K562 (cell line): ENCODE data around the gene EFHC1. TPM values are rescaled to one million over a fixed set of nuclear protein-coding genes. Genes with fewer than 3 reads are reported as not detected.

ENCODE experiments used
- ATAC-seq: fragments of 200-7000 bp; cut with Tn5 transposase; 3 replicates; pipeline ENCODE4 v1.9.1; 2020; ENCODE audit warnings: moderate library complexity
- BruUV-seq: library from RNA; stranded (reverse); fragments of 400-500 nt; replicated peaks from 2 replicates; lab custom pipeline; 2021; lab: Mats Ljungman, UMichigan
- CTCF ChIA-PET: fragments of 300-600 bp; formaldehyde crosslinking; extraction: SDS; loops from one replicate; lab custom pipeline; 2021; ENCODE audit warnings: low intra/inter-chr PET ratio; lab: Yijun Ruan, JAX
- POLR2A ChIA-PET: fragments of 300-600, 350-650 bp; sonication (Branson Sonifier 250); formaldehyde crosslinking; extraction: SDS; loops from one replicate; lab custom pipeline; 2021; ENCODE audit warnings: antibody characterized with exemption, inconsistent platforms; lab: Yijun Ruan, JAX
- DNase-seq, 4 experiments: peaks; one replicate each; pipeline versions ENCODE4 v3.0.0 to v3.0.0-alpha.2; 2011 to 2018; ENCODE audit warnings: low spot score in 3 of 4, mixed read lengths in 3 of 4; ENCODE audit errors: extremely low read depth in 1 of 4
- FAIRE-seq: peaks from 2 replicates; lab custom pipeline; 2011; peaks lifted over from hg19 to GRCh38; lab: Jason Lieb, UNC
- H2AFZ ChIP-seq: 2 replicates; pipeline ENCODE4 v1.6.0; 2011; ENCODE audit warnings: low read depth, low read length, control low read depth, inconsistent platforms
- H3K27ac ChIP-seq: fragments of 200-600 bp; 3 replicates; pipeline ENCODE4 v1.8.0; 2011; ENCODE audit warnings: low read depth, mild to moderate bottlenecking, control low read depth, inconsistent platforms, low read length, moderate library complexity, mixed read lengths; ENCODE audit errors: extremely low read depth
- H3K27me3 ChIP-seq, 2 experiments: fragments of 300-600 bp in 1 of 2; 2 replicates in 1 of 2; 3 replicates in 1 of 2; pipeline versions ENCODE4 v1.6.0 to v1.8.0; 2011; ENCODE audit warnings: inconsistent platforms in 2 of 2, low read length in 2 of 2, mild to moderate bottlenecking in 1 of 2, mixed read lengths in 1 of 2, moderate library complexity in 1 of 2; ENCODE audit not compliant: control insufficient read depth in 2 of 2, insufficient read depth in 2 of 2
- H3K36me3 ChIP-seq: fragments of 300-600 bp; 3 replicates; pipeline ENCODE4 v1.8.0; 2011; ENCODE audit warnings: mild to moderate bottlenecking, low read length, inconsistent platforms; ENCODE audit not compliant: control insufficient read depth, insufficient read depth
- H3K4me1 ChIP-seq, 2 experiments: fragments of 200-600 bp in 1 of 2; replicated peaks in 1 of 2; 2 replicates in 1 of 2; 3 replicates in 1 of 2; pipeline versions ENCODE4 v1.5.1 to v1.8.0; 2011; ENCODE audit warnings: inconsistent platforms in 2 of 2, low read length in 2 of 2, mild to moderate bottlenecking in 1 of 2, mixed read lengths in 1 of 2, moderate library complexity in 1 of 2; ENCODE audit not compliant: control insufficient read depth in 2 of 2, insufficient read depth in 2 of 2
- H3K4me2 ChIP-seq: 2 replicates; pipeline ENCODE4 v1.6.1; 2011; ENCODE audit warnings: low read length, control low read depth, inconsistent platforms, mixed read lengths; ENCODE audit not compliant: insufficient read depth
- H3K4me3 ChIP-seq: fragments of 200-600 bp; sonication (generic), shearing (Covaris generic); 2 replicates; pipeline ENCODE4 v1.5.1; 2016; ENCODE audit warnings: control low read depth, inconsistent platforms
- H3K79me2 ChIP-seq: fragments of 200-600 bp; 3 replicates; pipeline ENCODE4 v1.8.0; 2011; ENCODE audit warnings: low read length, inconsistent platforms; ENCODE audit not compliant: control insufficient read depth, insufficient read depth
- H3K9ac ChIP-seq, 2 experiments: 2 replicates each; pipeline versions ENCODE4 v1.6.0 to v1.6.1; 2011; ENCODE audit warnings: low read depth in 2 of 2, low read length in 2 of 2, control low read depth in 1 of 2, inconsistent platforms in 1 of 2, mild to moderate bottlenecking in 1 of 2, mixed read lengths in 1 of 2; ENCODE audit not compliant: insufficient read depth in 1 of 2
- H3K9me1 ChIP-seq: one replicate; pipeline ENCODE4 v1.6.0; 2011; ENCODE audit warnings: inconsistent platforms, mild to moderate bottlenecking, low read length, moderate library complexity; ENCODE audit not compliant: control insufficient read depth, insufficient read depth
- H3K9me3 ChIP-seq: replicated peaks from 2 replicates; pipeline ENCODE4 v1.5.1; 2011; ENCODE audit warnings: low read depth, low read length, inconsistent platforms; ENCODE audit not compliant: control insufficient read depth, insufficient read depth
- H4K20me1 ChIP-seq: replicated peaks from 2 replicates; pipeline ENCODE4 v1.6.1; 2011; ENCODE audit warnings: low read length, inconsistent platforms, mixed read lengths; ENCODE audit not compliant: control insufficient read depth, insufficient read depth
- BCOR ChIP-seq: fragments of 450-650 bp; IDR thresholded peaks from 2 replicates; pipeline ENCODE4 v1.6.1; 2016
- CCNT2 ChIP-seq: IDR thresholded peaks from 2 replicates; pipeline ENCODE4 v1.6.1; 2011; ENCODE audit warnings: borderline replicate concordance, low read depth, mild to moderate bottlenecking, moderate library complexity, mixed read lengths, low read length; ENCODE audit not compliant: insufficient read length; ENCODE audit errors: extremely low read depth
- CHD2 ChIP-seq: IDR thresholded peaks from 2 replicates; pipeline ENCODE4 v1.6.1; 2011; ENCODE audit warnings: low read depth, low read length
- CREM ChIP-seq: IDR thresholded peaks from 2 replicates; pipeline ENCODE4 v1.6.1; 2014; ENCODE audit warnings: antibody characterized with exemption, low read depth
- EGR1 ChIP-seq: fragments of 450-650 bp; conservative IDR thresholded peaks from 2 replicates; pipeline ENCODE4 v1.6.1; 2017; ENCODE audit warnings: mild to moderate bottlenecking
- FOXJ3 ChIP-seq: sonication (generic); formaldehyde crosslinking; IDR thresholded peaks from 2 replicates; pipeline ENCODE4 v1.4.0; 2020; ENCODE audit warnings: mild to moderate bottlenecking, missing genetic modification reagents
- ID3 ChIP-seq, 2 experiments: fragments of 250-450 bp in 1 of 2; fragments of 450-650 bp in 1 of 2; sonication (Bioruptor Pico) in 1 of 2; IDR thresholded peaks; 2 replicates each; pipeline versions ENCODE4 v1.6.1 to v1.8.0; 2016 to 2021; ENCODE audit warnings: mild to moderate bottlenecking in 2 of 2, moderate library complexity in 2 of 2, missing compliant biosample characterization in 1 of 2, missing genetic modification characterization in 1 of 2
- JUND ChIP-seq, 2 experiments: IDR thresholded peaks; 2 replicates in 1 of 2; 3 replicates in 1 of 2; pipeline ENCODE4 v1.6.1; 2011; ENCODE audit warnings: borderline replicate concordance in 2 of 2, low read depth in 2 of 2, low read length in 2 of 2, improper control_type of control experiment in 1 of 2, missing biosample characterization in 1 of 2, missing genetic modification characterization in 1 of 2, missing genetic modification reagents in 1 of 2
- MAFK ChIP-seq: IDR thresholded peaks from 2 replicates; pipeline ENCODE4 v1.6.1; 2011; ENCODE audit warnings: low read length, improper control_type of control experiment
- POLR2AphosphoS5 ChIP-seq: IDR thresholded peaks from 2 replicates; pipeline ENCODE4 v1.6.1; 2011; ENCODE audit warnings: mild to moderate bottlenecking, low read depth, low read length, moderate library complexity; ENCODE audit not compliant: control insufficient read depth, insufficient read depth
- RBM15 ChIP-seq: fragments of 200-400 bp; formaldehyde crosslinking; IDR thresholded peaks from 2 replicates; pipeline ENCODE4 v1.6.1; 2018; ENCODE audit warnings: mild to moderate bottlenecking, low read length, moderate library complexity; ENCODE audit not compliant: insufficient read depth
- SIRT6 ChIP-seq: IDR thresholded peaks from one replicate; pipeline ENCODE4 v1.6.1; 2012; ENCODE audit warnings: low read depth, mild to moderate bottlenecking, control low read depth, inconsistent platforms, low read length, moderate library complexity
- SMAD2 ChIP-seq: fragments of 150-350 bp; IDR thresholded peaks from 2 replicates; pipeline ENCODE4 v1.6.1; 2014; ENCODE audit warnings: low read depth, mild to moderate bottlenecking, low read length
- USF1 ChIP-seq: sonication (generic); formaldehyde crosslinking; IDR thresholded peaks from 2 replicates; pipeline ENCODE4 v1.9.0; 2022; ENCODE audit warnings: mild to moderate bottlenecking, missing genetic modification reagents
- ZFP30 ChIP-seq: fragments of 250-450 bp; sonication (Bioruptor Pico); IDR thresholded peaks from 2 replicates; pipeline ENCODE4 v1.8.0; 2022; ENCODE audit warnings: moderate library complexity, mild to moderate bottlenecking, inconsistent platforms, borderline replicate concordance
- ZNF224 ChIP-seq: sonication (generic); formaldehyde crosslinking; IDR thresholded peaks from 2 replicates; pipeline ENCODE4 v1.8.0; 2022; ENCODE audit warnings: mild to moderate bottlenecking, missing genetic modification reagents
- ZNF316 ChIP-seq: fragments of 450-650 bp; IDR thresholded peaks from 2 replicates; pipeline ENCODE4 v1.6.1; 2016
- ZNF699 ChIP-seq: fragments of 250-450 bp; sonication (Bioruptor Pico); IDR thresholded peaks from 2 replicates; pipeline ENCODE4 v1.8.0; 2021; ENCODE audit warnings: mild to moderate bottlenecking, moderate library complexity; ENCODE audit not compliant: insufficient replicate concordance
- WGBS: fragments of 100-300 bp; shearing (Covaris generic); methylation state at CpG from one replicate; pipeline ENCODE4 v1.1.6; 2016; ENCODE audit warnings: low coverage, mixed read lengths; ENCODE audit not compliant: insufficient coverage; ENCODE audit errors: missing lambda C conversion rate; 5-methylcytosine and 5-hydroxymethylcytosine counted together
- in situ Hi-C: fragments of 300-500 bp; cut with MboI; formaldehyde crosslinking; loops from 4 replicates; pipeline ENCODE4 v1.15.0; 2018; ENCODE audit warnings: inconsistent platforms, mixed read lengths
- intact Hi-C: fragments of 100-400 bp; cut with micrococcal nuclease; formaldehyde crosslinking; loops from 2 replicates; pipeline ENCODE4 v1.14.2; 2022
- polyA plus RNA-seq, 8 experiments: library from polyadenylated mRNA; depleted of rRNA in 4 of 8; stranded (reverse) in 5 of 8; unstranded in 3 of 8; fragments of >200 nt; fragmentation: Nextera tagmentation in 2 of 8; fragmentation: Illumina TruSeq in 1 of 8; extraction: Ambion mirVana in 2 of 8; extraction: Trizol in 1 of 8; gene quantifications; 2 replicates each; pipeline versions ENCODE4 v1.2.1 to v1.2.3, GENCODE V29; 2011 to 2014; ENCODE audit warnings: inconsistent platforms in 1 of 8, missing spikeins in 1 of 8
- total RNA-seq, 7 experiments: library from RNA; depleted of rRNA in 6 of 7; stranded (reverse); fragments of >200 nt in 6 of 7; fragmentation: Illumina TruSeq in 2 of 7; extraction: Trizol in 2 of 7; gene quantifications; 2 replicates each; pipeline versions ENCODE4 v1.2.1 to v1.2.3, GENCODE V29; 2011 to 2021; ENCODE audit warnings: low replicate concordance in 1 of 7

EFHC1 gene
- total and polyA plus RNA-seq, 9 of the 15 experiments (the other 6 are each of a cell fraction or from before 2014, with no cell fraction given), result 9.5 to 31.0 (median 14.9) TPM

GRCh38 chr6:52573295-52573694 is 153.2 kb downstream of the EFHC1 start:
- H3K27me3 ChIP-seq, result no peaks in the 10 kb centered on the region
- H3K36me3 ChIP-seq, result no peaks in the 10 kb centered on the region
- no peak overlapping the region for H3K4me3 ChIP-seq
- H2AFZ ChIP-seq, result no peak overlapping the region
- H4K20me1 ChIP-seq, result peaks cover 10% of the 10 kb centered on the region
- ChIA-PET CTCF (no interaction called here), POLR2A (interaction anchor here (2.9 kb wide), 1 partner anchor 10 kb away, joined by 10 read pairs; no protein-coding TSS in a partner anchor)
- 42% methylated on average over 2 of the region's 2 CpGs for WGBS
- no peaks in the 10 kb centered on the region for H3K9me1 ChIP-seq
- in situ Hi-C loops (no loop called here), intact Hi-C loops (no loop called here)
- peaks cover 22 to 30% of the 10 kb centered on the region in 2 experiments; a peak in 4 of 5 replicates for H3K4me1 ChIP-seq
- ATAC-seq (no peak), FAIRE-seq (no peak), DNase-seq (no peak)
- TF ChIP-seq ID3 (CRISPR knock-in tag; IDR thresholded peaks at IDR 0.05), result no peak
- TF ChIP-seq ID3 (tag; IDR thresholded peaks at IDR 0.05), result no peak
- no peak for TF ChIP-seq POLR2AphosphoS5
- no peak for TF ChIP-seq EGR1
- no peak for TF ChIP-seq MAFK
- no peak for TF ChIP-seq BCOR
- TF ChIP-seq JUND (IDR thresholded peaks at IDR 0.05; ENCODE audit: borderline replicate concordance, low read depth, low read length), result no peak
- no peak for TF ChIP-seq JUND (tag; IDR thresholded peaks at IDR 0.05; ENCODE audit: borderline replicate concordance, low read depth, low read length)
- no peak for TF ChIP-seq ZFP30
- TF ChIP-seq CHD2, result no peak
- TF ChIP-seq USF1, result no peak
- TF ChIP-seq ZNF316, result no peak
- no peak for TF ChIP-seq FOXJ3 (CRISPR knock-in tag)
- no peak for TF ChIP-seq SMAD2
- no peak for TF ChIP-seq CCNT2
- no peak for TF ChIP-seq ZNF224 (CRISPR knock-in tag)
- TF ChIP-seq SIRT6, result no peak
- no peak for TF ChIP-seq RBM15
- TF ChIP-seq CREM, result no peak
- no peak for TF ChIP-seq ZNF699 (CRISPR knock-in tag)
- BruUV-seq, result no TSS peak
- H3K27ac ChIP-seq, result no peak overlapping the region
- H3K4me2 ChIP-seq, result no peak overlapping the region
- H3K79me2 ChIP-seq, result peaks cover 47% of the 10 kb centered on the region; the same call in 2 of the 3 replicates
- H3K9ac ChIP-seq, result peak overlapping the region in 1 of 2 experiments; percentile 26; a peak in 1 of 4 replicates
- no peaks in the 10 kb centered on the region for H3K9me3 ChIP-seq
